Kidney epithelial cell (primary cell): Measurements from ENCODE around the gene SEMA4D. TPM values are rescaled to one million over a fixed set of nuclear protein-coding genes. Genes with fewer than 3 reads are reported as not detected.

Experiments used
- DNase-seq: peaks from one replicate; pipeline ENCODE4 v3.0.0-alpha.2; 2010; ENCODE audit warnings: low read depth
- H3K27me3 ChIP-seq: 2 replicates; pipeline ENCODE4 v1.6.0; 2011; ENCODE audit warnings: low read length; ENCODE audit not compliant: control insufficient read depth, insufficient read depth
- H3K36me3 ChIP-seq: 2 replicates; pipeline ENCODE4 v1.5.1; 2011; ENCODE audit warnings: low read length; ENCODE audit not compliant: control insufficient read depth, insufficient read depth
- H3K4me3 ChIP-seq: 2 replicates; pipeline ENCODE4 v1.5.1; 2011; ENCODE audit warnings: low read depth, mild to moderate bottlenecking, control low read depth, low read length
- total RNA-seq: library from RNA; depleted of rRNA; stranded (reverse); fragments of >200 nt; gene quantifications from 2 replicates; pipeline ENCODE4 v1.2.3, GENCODE V29; 2015
- TF ChIP-seq, protein P1 (sequence below): IDR thresholded peaks from 2 replicates; pipeline ENCODE4 v1.5.1; 2011; ENCODE audit warnings: mild to moderate bottlenecking, moderate library complexity, low read length, control low read depth, inconsistent platforms; ENCODE audit not compliant: insufficient read depth, poor library complexity, severe bottlenecking

SEMA4D gene
- total RNA-seq, 1 donor from 2014 or later, result 30.7 TPM

DNA sequence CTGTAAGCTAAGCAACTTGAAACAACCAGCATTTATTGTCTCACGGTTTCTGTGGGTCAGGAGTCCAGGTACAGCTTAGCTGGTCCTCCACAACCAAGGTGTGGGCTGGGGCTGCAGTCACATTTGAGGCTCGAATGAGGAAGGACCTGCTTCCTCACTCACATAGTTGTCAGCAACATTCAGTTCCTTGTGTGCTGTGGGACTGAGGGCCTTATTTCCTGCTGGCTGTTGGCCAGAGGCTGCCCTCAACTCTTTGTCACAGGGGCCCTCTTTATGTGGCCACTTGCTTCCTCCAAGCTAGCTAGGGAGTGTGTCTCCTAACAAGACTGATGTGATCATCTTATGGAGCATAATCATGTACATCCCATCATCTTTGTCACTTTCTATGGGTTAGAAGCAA, 29.2 kb upstream of the SEMA4D start:
- Histone ChIP-seq H3K36me3 (no peaks in the 10 kb centered on the region), H3K4me3 (no peak overlapping the region), H3K27me3 (peaks cover 6% of the 10 kb centered on the region)
- no peak for DNase-seq
- TF ChIP-seq, protein P1, sequence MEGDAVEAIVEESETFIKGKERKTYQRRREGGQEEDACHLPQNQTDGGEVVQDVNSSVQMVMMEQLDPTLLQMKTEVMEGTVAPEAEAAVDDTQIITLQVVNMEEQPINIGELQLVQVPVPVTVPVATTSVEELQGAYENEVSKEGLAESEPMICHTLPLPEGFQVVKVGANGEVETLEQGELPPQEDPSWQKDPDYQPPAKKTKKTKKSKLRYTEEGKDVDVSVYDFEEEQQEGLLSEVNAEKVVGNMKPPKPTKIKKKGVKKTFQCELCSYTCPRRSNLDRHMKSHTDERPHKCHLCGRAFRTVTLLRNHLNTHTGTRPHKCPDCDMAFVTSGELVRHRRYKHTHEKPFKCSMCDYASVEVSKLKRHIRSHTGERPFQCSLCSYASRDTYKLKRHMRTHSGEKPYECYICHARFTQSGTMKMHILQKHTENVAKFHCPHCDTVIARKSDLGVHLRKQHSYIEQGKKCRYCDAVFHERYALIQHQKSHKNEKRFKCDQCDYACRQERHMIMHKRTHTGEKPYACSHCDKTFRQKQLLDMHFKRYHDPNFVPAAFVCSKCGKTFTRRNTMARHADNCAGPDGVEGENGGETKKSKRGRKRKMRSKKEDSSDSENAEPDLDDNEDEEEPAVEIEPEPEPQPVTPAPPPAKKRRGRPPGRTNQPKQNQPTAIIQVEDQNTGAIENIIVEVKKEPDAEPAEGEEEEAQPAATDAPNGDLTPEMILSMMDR, result no peak

DNA sequence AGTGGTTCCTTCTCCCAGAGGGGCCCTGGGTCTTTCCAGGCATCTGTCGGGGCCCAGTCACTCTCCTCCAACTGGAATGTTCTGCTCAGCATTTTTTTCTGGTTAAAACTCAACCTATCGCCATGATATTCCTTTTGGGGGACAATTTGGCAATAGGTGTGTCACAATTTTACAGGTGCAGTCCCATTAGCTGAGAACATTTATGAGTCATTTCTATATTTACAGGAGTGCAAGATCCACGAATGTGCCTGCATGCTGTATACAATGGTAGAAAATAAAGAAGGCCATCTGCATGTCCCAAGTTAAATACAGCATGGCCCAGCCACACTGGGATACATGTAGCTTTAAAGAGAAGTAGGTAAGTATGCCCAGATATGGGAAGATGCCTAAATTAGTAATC, 28.8 kb upstream of the SEMA4D start:
- H3K4me3 ChIP-seq, result no peak overlapping the region

DNA sequence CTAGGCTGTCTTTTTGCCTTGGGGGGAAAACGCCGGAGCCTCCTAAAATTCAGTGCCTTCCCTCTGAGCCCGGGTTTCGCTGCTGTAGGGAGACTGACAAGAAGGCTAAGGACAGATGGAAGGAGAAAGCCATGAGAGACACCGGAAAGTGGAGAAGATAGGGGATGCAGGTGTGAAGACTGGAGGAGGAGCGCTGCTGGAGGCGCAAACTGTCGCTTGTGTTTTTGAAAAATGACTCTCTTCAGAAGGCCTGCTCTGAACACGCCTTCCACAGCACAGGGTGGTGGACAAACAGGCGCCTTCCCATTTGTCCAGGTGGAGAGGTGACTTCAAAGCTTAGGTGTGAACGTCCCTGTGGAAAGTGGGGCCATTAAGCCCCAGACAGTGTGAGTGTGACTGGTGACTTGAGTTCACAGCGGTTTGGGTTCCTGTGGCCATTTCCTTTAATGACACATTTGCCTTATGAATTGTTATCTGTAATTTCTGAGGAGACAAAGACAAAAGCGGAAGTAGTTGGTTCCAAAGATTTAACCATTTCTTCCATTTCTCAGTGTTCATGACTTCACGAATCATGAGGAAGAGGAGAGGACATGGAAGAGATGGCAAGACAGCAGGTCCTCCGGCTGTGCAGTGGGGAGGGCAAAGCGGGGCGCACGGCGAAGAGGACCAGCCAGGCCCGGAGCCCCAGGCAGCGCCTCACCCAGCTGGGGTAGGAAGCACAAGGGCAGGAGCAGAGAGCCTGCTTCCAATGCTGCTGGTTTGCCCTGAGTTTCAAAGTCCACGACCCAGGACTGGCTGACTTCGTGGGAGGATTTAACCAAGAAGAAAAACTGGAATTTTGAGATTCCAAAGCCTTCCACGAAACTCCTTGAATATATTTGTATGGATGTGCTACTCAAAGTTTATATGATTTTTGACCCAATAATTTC, 27.8 kb upstream of the SEMA4D start:
- DNase-seq, result no peak

More for the DNA sequence above, 28.8 kb upstream of the SEMA4D start:
- peaks cover 6% of the 10 kb centered on the region for H3K27me3 ChIP-seq
- no peaks in the 10 kb centered on the region for H3K36me3 ChIP-seq
- DNase-seq, result no peak
- TF ChIP-seq, protein P1, result no peak

DNA sequence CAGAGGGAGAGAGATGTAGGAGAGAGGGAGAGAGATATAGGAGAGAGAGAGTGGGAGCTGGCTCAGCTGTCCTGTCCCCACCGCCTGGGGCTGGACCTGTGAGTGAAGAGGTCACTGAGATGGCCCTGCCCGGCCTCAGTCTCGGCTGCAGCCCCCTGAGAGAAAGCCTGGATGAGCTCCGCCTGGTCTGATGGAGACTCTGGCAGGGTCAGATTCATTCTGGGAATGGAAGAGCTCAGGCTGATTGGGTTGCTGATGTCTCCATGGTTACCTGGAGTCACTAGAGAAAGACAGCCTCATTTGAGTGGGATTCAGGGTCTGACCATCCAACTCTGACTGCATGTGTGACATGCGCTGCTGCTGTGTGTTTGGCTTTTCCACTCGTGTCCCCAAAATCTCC, 27.1 kb upstream of the SEMA4D start:
- no peak overlapping the region for H3K4me3 ChIP-seq
- H3K27me3 ChIP-seq, result peaks cover 6% of the 10 kb centered on the region
- no peak for DNase-seq
- TF ChIP-seq, protein P1, result no peak
- no peaks in the 10 kb centered on the region for H3K36me3 ChIP-seq

More for the DNA sequence above, 27.8 kb upstream of the SEMA4D start:
- no peak overlapping the region for H3K4me3 ChIP-seq
- TF ChIP-seq, protein P1, result no peak
- H3K36me3 ChIP-seq, result no peaks in the 10 kb centered on the region
- peaks cover 6% of the 10 kb centered on the region for H3K27me3 ChIP-seq

DNA sequence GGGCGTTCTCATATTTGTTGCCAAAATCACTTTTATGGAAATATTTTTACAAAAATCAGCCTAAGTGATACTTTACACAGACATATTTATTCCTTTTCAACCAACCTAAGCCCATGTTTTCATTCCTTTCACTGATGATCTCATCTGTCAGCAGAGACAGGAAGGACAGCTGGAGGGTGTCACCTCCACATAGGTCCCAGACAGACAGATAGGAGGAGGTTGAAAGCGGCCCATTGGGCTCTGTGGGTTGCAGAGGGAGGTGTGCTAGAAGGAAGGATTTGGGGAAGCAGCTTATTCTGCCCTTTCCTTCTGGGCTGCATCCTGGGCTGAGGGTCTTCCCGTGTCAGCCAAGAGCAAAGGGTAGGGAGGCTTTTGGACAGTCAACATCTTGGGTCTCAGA, 26.0 kb upstream of the SEMA4D start:
- TF ChIP-seq, protein P1, result no peak
- DNase-seq, result no peak
- H3K36me3 ChIP-seq, result no peaks in the 10 kb centered on the region

More for the DNA sequence above, 26.0 kb upstream of the SEMA4D start:
- no peak overlapping the region for H3K4me3 ChIP-seq
- H3K27me3 ChIP-seq, result peaks cover 6% of the 10 kb centered on the region
